Vagina (tissue), 2 donors: ENCODE data around the gene SFI1.

Experiments used
- POLR2A ChIP-seq, 2 donors: fragments of 450-650 bp; IDR thresholded peaks; one replicate each; pipeline ENCODE4 v1.6.1; 2017; ENCODE audit warnings: antibody characterized with exemption in 2 of 2, mild to moderate bottlenecking in 2 of 2, moderate library complexity in 2 of 2
- TF ChIP-seq, protein P1 (sequence below), 3 experiments: fragments of 450-650 bp in 2 of 3; fragments of 200-600 bp in 1 of 3; sonication (generic) in 1 of 3; IDR thresholded peaks; one replicate each; pipeline ENCODE4 v1.5.1; 2017 to 2019; ENCODE audit warnings: antibody characterized with exemption in 3 of 3, mild to moderate bottlenecking in 2 of 3, moderate library complexity in 2 of 3

DNA sequence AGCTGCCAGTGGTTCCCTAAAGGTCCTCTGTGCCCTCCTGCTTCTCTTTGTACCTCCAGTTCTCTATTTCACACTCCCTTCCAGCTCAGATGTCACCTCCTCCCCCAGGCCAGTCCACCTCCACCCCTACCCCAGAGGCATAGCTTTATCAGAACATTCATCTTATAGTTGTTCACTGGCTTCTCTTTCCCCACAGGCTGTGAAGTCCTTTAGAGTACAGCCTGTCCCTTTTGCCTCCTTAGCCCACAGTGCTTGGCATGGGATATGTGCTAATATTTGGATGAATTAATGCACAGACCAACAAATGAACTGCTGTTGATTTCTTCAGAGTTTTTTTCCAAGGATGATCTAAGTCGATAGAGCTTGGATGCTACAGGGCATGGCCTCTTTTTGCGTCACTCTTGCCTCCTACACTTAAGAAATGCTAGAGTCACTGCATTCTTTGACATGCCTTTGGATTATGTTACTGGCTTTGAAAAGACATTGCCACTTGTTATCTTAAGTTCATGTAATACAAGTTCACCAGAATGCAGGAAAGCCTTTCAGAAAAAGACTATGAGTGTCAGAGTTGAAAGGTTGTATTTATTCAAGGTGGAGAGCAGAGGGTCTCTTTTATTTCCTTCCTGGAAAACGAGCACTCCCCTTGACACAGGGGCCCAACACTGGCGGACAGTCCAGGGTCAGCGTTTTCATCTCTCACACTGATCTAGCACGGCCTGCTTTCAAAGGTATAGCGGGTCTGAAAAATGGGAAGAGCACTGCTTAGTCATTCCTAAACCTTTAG lies 90.0 kb downstream of the SFI1 start:
- TF ChIP-seq, protein P1, sequence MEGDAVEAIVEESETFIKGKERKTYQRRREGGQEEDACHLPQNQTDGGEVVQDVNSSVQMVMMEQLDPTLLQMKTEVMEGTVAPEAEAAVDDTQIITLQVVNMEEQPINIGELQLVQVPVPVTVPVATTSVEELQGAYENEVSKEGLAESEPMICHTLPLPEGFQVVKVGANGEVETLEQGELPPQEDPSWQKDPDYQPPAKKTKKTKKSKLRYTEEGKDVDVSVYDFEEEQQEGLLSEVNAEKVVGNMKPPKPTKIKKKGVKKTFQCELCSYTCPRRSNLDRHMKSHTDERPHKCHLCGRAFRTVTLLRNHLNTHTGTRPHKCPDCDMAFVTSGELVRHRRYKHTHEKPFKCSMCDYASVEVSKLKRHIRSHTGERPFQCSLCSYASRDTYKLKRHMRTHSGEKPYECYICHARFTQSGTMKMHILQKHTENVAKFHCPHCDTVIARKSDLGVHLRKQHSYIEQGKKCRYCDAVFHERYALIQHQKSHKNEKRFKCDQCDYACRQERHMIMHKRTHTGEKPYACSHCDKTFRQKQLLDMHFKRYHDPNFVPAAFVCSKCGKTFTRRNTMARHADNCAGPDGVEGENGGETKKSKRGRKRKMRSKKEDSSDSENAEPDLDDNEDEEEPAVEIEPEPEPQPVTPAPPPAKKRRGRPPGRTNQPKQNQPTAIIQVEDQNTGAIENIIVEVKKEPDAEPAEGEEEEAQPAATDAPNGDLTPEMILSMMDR (IDR thresholded peaks at IDR 0.05) = no peak
- TF ChIP-seq POLR2A (IDR thresholded peaks at IDR 0.05) = no peak
